GM21360 (cell line): ENCODE data around the gene SMC3.
A peak's percentile ranks its signal among the peaks of the same experiment; 100 is the strongest.
"Not testable (repeated sequence)": the region's sequence is repeated elsewhere in the genome, so short reads cannot be mapped to it uniquely, and the experiment has no call there.

Experiments used
- ATAC-seq: cut with Tn5 transposase; IDR thresholded peaks from one replicate; pipeline ENCODE4 v1.9.1; 2021; ENCODE audit warnings: mild to moderate bottlenecking, moderate library complexity; ENCODE audit not compliant: unreplicated experiment

The SMC3 gene

GRCh38 chr10:110576220-110576619 lies 8.7 kb downstream of the SMC3 start:
- ATAC-seq, result no peak

- no peak for ATAC-seq
Measured at GRCh38 chr10:110577056-110577455, 9.6 kb downstream of the SMC3 start.

DNA sequence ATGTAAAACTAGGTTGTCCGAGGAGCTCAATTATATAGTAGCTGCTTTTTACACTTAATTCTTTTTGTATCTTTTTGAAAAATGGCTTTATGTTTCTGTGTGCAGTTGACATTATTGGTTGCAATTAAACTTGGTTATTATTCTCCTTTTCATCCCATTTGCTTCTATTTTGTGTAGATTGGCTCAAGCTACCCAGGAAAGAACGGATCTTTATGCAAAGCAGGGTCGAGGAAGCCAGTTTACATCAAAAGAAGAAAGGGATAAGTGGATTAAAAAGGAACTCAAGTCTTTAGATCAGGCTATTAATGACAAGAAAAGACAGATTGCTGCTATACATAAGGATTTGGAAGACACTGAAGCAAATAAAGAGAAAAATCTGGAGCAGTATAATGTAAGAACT lies 16.5 kb downstream of the SMC3 start:
- no peak for ATAC-seq

GRCh38 chr10:110591760-110592159 lies 24.3 kb downstream of the SMC3 start:
- no peak for ATAC-seq

DNA sequence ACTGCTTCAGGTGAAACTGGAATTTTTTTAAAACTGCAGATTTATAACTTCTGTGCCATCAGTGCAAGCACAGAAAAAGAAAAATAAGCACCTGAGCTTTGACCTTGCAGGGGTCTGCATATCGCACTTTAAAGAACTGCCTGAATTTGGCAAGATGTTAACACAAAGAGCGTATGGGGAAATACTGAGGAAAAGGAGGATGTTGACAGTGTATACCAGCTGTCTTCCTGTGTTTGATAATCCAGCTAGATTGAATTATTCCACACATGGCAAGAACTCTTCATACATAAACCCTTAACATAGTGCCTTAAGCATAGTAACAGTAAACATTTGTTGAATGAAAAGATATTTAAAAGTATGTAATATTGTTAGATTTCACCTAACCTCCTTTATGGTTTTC lies 30.0 kb downstream of the SMC3 start:
- ATAC-seq, result no peak

DNA sequence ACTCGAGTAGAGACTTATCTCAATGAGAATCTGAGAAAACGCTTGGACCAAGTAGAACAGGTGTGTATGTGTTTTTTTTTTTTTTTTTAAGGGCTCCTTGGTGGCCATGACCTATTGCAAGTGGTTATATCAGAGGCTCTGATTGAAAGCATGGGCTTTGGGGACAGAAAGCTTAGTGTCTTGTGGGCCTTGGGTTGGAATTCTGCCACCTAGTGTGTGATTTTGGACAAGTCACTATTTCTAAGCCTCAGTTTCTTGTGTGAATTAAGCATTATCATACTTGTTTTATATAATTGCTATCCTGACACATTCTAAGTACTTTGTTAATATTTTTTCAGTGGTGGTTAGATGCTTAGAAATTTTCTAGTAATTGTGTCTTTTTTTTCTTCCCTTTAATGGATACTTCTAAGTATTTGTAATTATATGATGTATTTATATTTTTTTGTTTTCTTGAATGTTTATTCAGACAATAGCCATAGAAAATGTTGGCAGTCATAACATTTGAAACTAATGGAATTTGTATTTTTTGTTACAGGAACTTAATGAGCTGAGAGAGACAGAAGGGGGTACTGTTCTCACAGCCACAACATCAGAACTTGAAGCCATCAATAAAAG lies 33.1 kb downstream of the SMC3 start:
- peak; percentile 72 for ATAC-seq

DNA sequence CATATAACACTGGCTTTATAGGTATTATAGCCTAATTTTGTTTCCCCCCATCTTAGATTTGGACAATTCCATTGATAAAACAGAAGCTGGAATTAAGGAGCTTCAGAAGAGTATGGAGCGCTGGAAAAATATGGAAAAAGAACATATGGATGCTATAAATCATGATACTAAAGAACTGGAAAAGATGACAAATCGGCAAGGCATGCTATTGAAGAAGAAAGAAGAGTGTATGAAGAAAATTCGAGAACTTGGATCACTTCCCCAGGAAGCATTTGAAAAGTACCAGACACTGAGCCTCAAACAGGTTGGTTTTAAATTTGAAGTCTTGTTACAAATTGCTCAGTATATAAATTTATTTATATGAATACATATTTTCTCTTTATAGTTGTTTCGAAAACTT lies 34.1 kb downstream of the SMC3 start:
- no peak for ATAC-seq

- no peak for ATAC-seq
Measured at GRCh38 chr10:110608087-110608486, 40.6 kb downstream of the SMC3 start.

DNA sequence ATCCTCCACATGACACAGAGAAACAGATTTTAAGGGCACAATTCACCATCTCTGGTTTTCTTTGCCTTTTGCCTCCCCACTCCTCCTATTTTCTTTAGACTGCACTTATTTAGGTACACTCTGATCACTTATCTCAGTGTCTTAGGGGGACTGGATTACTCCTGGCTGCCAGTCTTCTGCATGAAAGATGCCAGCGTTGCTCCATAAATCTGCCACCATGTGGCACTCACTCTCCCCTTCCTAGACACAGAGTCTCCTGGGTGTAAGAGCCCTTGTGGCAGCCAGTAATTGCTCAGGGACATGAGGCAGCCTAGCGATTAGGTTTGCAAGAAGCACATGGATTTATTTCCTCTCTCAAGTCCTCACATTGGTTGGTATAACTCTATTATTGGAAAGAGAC lies 42.1 kb downstream of the SMC3 start:
- ATAC-seq, result no peak

GRCh38 chr10:110610308-110610774 lies 42.8 kb downstream of the SMC3 start:
- ATAC-seq, result no peak

DNA sequence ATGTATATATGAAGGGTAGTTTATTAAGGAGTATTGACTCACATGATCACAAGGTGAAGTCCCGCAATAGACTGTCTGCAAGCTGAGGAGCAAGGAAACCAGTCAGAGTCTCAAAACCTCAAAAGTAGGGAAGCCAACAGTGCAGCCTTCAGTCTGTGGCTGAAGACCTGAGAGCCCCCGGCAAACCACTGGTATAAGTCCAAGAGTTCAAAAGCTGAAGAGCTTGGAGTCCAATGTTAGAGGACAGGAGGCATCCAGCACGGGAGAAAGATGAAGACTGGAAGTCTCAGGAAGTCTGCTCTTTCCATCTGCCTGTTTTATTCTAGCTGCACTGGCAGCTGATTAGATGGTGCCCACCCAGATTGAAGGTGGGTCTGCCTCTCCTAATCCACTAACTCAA lies 43.3 kb downstream of the SMC3 start:
- not testable (repeated sequence) for ATAC-seq

DNA sequence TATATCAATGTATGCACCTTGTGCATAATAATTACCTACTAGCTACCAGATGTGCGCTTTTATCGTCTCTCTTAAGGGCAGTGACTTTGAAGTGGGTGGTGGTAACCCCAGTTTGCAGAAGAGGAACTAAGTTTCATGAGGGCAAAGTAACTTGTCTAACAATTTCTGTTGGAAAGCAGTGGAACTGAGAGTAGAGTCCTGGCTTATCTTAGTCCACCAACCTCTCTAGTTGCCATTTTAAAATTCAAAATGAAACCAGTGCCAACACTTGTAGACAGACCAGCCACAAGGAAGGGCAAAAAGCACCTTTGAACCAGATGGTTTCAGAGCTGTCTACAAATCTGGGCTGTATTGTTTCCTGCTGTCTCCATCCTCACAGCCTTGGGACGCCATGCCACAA lies 44.6 kb downstream of the SMC3 start:
- ATAC-seq, result no peak

DNA sequence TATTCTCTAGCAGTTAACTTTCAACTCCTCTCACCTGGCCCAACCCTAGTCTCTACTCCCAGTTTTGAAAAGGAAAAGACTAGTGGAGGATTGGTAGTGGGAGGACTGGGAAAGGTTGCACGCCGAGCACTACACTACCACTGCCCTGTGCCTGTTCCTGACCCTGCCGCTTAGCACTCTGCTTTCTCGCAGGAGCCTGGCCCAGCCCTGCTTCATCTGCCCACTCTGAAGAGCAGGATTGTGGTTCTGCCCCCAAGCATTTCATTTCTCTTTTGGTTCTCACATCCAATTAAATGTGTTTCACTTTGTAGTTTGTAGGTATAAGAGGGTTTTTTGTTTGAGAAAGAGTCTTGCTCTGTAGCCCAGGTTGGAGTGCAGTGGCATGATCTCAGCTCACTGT lies 45.1 kb downstream of the SMC3 start:
- no peak for ATAC-seq

- peak; percentile 13 for ATAC-seq
Measured at GRCh38 chr10:110613341-110613995, 46.0 kb downstream of the SMC3 start.

- peak; percentile 38 for ATAC-seq
Measured at GRCh38 chr10:110613996-110614495, 46.6 kb downstream of the SMC3 start.

- ATAC-seq, result no peak
Measured at GRCh38 chr10:110615057-110615747, 47.7 kb downstream of the SMC3 start.

DNA sequence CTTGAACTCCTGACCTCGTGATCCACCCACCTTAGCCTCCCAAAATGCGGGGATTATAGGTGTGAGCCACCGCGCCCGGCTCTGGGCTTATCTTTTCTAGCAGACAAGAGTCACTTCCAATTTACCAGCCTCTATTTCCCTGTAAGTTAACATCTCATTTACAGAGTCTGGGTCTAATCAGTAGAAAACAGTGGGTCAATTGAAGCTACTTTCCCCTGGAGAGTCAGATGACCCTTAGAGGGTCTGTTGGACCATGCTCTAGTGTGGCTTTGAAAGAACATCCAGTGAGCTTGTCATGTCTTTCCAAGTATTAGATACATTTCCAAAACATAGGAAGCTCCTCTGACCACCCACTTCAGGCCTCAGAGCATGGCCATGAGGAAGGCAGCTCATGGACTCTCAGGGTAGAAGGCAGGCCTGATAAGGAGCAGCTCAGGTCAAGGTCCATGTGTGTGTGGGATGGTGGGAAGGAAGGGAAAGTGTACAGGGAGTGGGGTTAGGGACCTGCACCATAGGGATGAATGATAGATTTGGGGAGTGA lies 49.1 kb downstream of the SMC3 start:
- no peak for ATAC-seq

DNA sequence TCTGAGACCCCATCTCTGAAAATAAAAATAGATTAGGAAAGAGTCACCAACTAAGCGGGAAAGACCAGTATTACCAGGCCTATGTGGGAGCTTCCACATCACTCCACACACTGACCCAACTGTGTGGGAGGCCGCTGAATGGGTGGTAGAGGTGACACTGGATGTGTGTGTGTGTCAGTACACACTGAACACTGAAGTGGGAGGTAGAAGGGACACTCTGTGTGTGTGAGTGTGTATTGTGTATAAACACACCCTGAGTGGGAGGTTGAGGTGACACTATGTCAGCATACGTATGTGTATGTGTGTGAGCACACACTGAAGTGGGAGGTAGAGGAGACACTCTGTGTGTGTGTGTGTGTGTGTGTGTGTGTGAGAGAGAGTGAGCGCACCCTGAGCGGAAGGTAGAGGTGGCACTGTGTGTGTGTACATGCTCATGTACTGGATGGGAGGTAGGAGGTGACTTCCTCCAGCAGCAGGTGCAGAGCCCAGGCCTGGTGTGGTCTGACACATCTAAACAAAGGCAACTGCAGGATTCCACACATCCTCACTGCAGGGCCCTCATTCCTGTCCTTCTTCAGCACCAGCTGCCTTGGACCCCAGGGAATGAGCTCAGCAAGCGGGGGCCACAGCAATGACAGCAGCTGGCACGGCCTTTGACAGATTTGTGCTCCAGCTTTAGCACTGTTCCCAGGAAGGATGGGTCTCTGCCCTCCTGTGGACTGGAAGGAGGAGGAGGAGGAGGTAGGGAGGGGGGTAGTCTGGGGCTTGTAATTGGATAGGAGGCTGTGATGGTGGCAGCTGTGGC lies 50.1 kb downstream of the SMC3 start:
- ATAC-seq, result no peak

DNA sequence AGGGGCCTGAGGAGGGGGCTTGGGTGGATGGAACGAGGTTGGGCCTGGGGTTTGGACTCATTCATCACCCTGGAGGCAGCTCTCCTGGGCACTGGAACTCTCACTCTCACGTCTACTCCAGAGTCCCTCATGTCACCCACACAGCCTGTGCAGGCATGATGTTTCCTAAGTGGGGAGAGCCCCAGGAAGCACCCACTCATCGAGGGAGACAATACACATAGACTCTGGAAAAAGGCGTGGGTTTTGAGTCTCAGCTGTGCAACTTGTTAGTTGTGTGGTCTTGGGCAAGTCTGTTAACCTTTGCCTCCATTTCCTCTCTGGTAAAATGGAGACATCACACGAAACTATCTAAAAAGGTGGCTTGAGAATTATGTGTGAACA lies 50.7 kb downstream of the SMC3 start:
- no peak for ATAC-seq

DNA sequence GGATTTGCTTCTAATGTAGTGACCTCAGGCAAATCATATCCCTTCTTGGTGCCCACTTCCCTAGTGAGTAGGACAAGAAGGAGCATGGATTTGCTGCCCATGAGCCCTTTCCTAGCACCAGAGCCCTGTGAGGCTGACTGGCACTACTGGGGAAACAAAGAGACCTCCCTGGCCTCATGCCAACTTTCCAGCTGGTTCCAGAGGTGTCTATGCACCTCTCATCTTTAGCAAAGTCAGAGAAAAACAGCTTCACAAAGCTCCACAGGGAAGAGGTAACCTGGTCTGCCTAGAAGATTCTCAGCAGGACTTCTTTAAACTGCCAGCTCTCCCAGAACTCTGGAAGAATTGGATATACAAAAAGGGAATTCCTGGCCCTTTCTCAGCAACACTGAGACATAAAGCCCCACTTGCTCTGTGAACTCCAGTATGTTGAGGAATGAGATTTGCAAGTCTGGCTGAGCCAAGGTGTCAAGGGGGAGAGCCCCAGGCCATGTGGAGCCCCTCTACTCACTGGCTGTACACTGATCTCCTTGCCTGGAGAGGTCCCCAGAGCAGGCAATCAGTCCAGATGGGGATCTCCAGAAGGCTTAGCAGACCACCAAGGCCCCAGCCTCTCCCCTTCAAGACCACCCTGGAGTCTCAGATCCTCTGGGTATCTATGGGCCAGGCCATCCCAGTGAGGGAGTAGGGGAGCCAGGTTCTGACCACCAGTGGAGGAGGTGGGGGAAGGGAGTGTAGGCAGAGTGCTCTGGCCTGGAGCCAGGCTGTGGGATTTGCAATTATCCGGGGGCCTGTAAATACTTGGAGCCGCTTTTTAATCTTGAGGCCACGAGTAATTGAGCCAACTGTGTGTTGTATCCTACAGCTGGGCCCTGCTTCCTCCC lies 52.3 kb downstream of the SMC3 start:
- no peak for ATAC-seq
